GM04504 (cell line): ENCODE results near the gene GPR33.
A peak's percentile ranks its signal among the peaks of the same experiment; 100 is the strongest.
"Not testable (repeated sequence)": the region's sequence is repeated elsewhere in the genome, so short reads cannot be mapped to it uniquely, and the experiment has no call there.

Experiments
- DNase-seq: peaks from one replicate; pipeline ENCODE4 v3.0.0-alpha.2; 2012; ENCODE audit warnings: low read depth

Gene GPR33

GRCh38 chr14:31487886-31488285 is at the start of gene GPR33:
TSS of gene GPR33 (minus strand) at chr14:31488039. CDS start at chr14:31483965, 4,074 bp downstream.
- no peak for DNase-seq

GRCh38 chr14:31536201-31536960 is 48.5 kb upstream of the GPR33 start:
- DNase-seq: no peak

- DNase-seq: no peak
Measured at GRCh38 chr14:31530136-31530535, 42.3 kb upstream of the GPR33 start.

- no peak for DNase-seq
Measured at GRCh38 chr14:31529053-31529452, 41.2 kb upstream of the GPR33 start.

- no peak for DNase-seq
Measured at GRCh38 chr14:31527546-31527945, 39.7 kb upstream of the GPR33 start.

GRCh38 chr14:31527087-31527486 is 39.2 kb upstream of the GPR33 start:
- DNase-seq: no peak

- DNase-seq: no peak
Measured at GRCh38 chr14:31510855-31511254, 23.0 kb upstream of the GPR33 start.

- DNase-seq: peak; percentile 1
Measured at GRCh38 chr14:31510222-31510621, 22.4 kb upstream of the GPR33 start.

- no peak for DNase-seq
Measured at GRCh38 chr14:31508135-31508534, 20.3 kb upstream of the GPR33 start.

- DNase-seq: peak; percentile 1
Measured at GRCh38 chr14:31505411-31505810, 17.6 kb upstream of the GPR33 start.

- DNase-seq: no peak
Measured at GRCh38 chr14:31501870-31502269, 14.0 kb upstream of the GPR33 start.

- DNase-seq: no peak
Measured at GRCh38 chr14:31492759-31493498, 5.1 kb upstream of the GPR33 start.

GRCh38 chr14:31489691-31490090 is 1.9 kb upstream of the GPR33 start:
- DNase-seq: no peak

- no peak for DNase-seq
Measured at GRCh38 chr14:31486764-31487163, 1.1 kb downstream of the GPR33 start.

GRCh38 chr14:31484754-31485153 is 3.1 kb downstream of the GPR33 start:
- no peak for DNase-seq

GRCh38 chr14:31480156-31480555 is 7.7 kb downstream of the GPR33 start:
- DNase-seq: no peak

- DNase-seq: no peak
Measured at GRCh38 chr14:31479027-31479426, 8.8 kb downstream of the GPR33 start.

- no peak for DNase-seq
Measured at GRCh38 chr14:31477248-31477647, 10.6 kb downstream of the GPR33 start.

GRCh38 chr14:31476131-31476866 is 11.5 kb downstream of the GPR33 start:
- DNase-seq: no peak

- DNase-seq: no peak
Measured at GRCh38 chr14:31466554-31466953, 21.3 kb downstream of the GPR33 start.

GRCh38 chr14:31465111-31465510 is 22.7 kb downstream of the GPR33 start:
- DNase-seq: no peak

- not testable (repeated sequence) for DNase-seq
Measured at GRCh38 chr14:31462450-31462849, 25.4 kb downstream of the GPR33 start.

- DNase-seq: no peak
Measured at GRCh38 chr14:31461545-31461944, 26.3 kb downstream of the GPR33 start.
